ENCODE measurements around the gene CDCA4.
A peak's percentile ranks its signal among the peaks of the same experiment; 100 is the strongest.
"Not testable (repeated sequence)": the region's sequence is repeated elsewhere in the genome, so short reads cannot be mapped to it uniquely, and the experiment has no call there.

The CDCA4 gene

GRCh38 chr14:105020815-105021655, at the start of gene CDCA4:
TSS of gene CDCA4 (minus strand) at chr14:105021083. CDS start at chr14:105011929, 9,154 bp downstream.
- peak; percentile 97 for DNase-seq (ENCODE audit: low spot score)

- DNase-seq (ENCODE audit: low spot score), result no peak
These were observed 49.2 kb upstream of the CDCA4 start for GRCh38 chr14:105069871-105070759.

GRCh38 chr14:105069522-105069870, 48.6 kb upstream of the CDCA4 start:
- no peak for DNase-seq (ENCODE audit: low spot score)

- DNase-seq (ENCODE audit: low spot score), result no peak
These were observed 47.9 kb upstream of the CDCA4 start for GRCh38 chr14:105068818-105069217.

- no peak for DNase-seq (ENCODE audit: low spot score)
These were observed 47.1 kb upstream of the CDCA4 start for GRCh38 chr14:105067969-105068301.

GRCh38 chr14:105067140-105067968, 46.5 kb upstream of the CDCA4 start:
- no peak for DNase-seq (ENCODE audit: low spot score)

GRCh38 chr14:105066240-105067071, 45.6 kb upstream of the CDCA4 start:
- no peak for DNase-seq (ENCODE audit: low spot score)

- DNase-seq (ENCODE audit: low spot score), result no peak
These were observed 44.7 kb upstream of the CDCA4 start, which contains the start of gene GPR132 for GRCh38 chr14:105065280-105066228. TSS of gene GPR132 (minus strand) at chr14:105065430. CDS start at chr14:105055420, 10,010 bp downstream.

GRCh38 chr14:105064721-105065143, 43.8 kb upstream of the CDCA4 start:
- no peak for DNase-seq (ENCODE audit: low spot score)

- no peak for DNase-seq (ENCODE audit: low spot score)
These were observed 43.1 kb upstream of the CDCA4 start for GRCh38 chr14:105064001-105064400.

GRCh38 chr14:105063506-105063905, 42.6 kb upstream of the CDCA4 start:
- not testable (repeated sequence) for DNase-seq (ENCODE audit: low spot score)

GRCh38 chr14:105063056-105063455, 42.2 kb upstream of the CDCA4 start:
- no peak for DNase-seq (ENCODE audit: low spot score)

GRCh38 chr14:105062048-105062433, 41.2 kb upstream of the CDCA4 start:
- no peak for DNase-seq (ENCODE audit: low spot score)

- no peak for DNase-seq (ENCODE audit: low spot score)
These were observed 40.7 kb upstream of the CDCA4 start for GRCh38 chr14:105061428-105062047.

- no peak for DNase-seq (ENCODE audit: low spot score)
These were observed 40.0 kb upstream of the CDCA4 start for GRCh38 chr14:105060751-105061427.

GRCh38 chr14:105059925-105060565, 39.2 kb upstream of the CDCA4 start:
- no peak for DNase-seq (ENCODE audit: low spot score)

GRCh38 chr14:105059035-105059924, 38.4 kb upstream of the CDCA4 start:
- DNase-seq (ENCODE audit: low spot score), result no peak

All from LoVo (cell line).